Body of pancreas (tissue), 4 donors: ENCODE data around the gene HSD11B2.

ENCODE experiments used
- CTCF ChIP-seq, 7 experiments: fragments of 450-650 bp in 4 of 7; fragments of 200-600 bp in 3 of 7; sonication (generic) in 3 of 7; IDR thresholded peaks; one replicate each; pipeline ENCODE4 v1.5.1; 2016 to 2019; ENCODE audit warnings: antibody characterized with exemption in 7 of 7
- POLR2A ChIP-seq, 3 donors: fragments of 450-650 bp; IDR thresholded peaks; one replicate each; pipeline ENCODE4 v1.6.1; 2016; ENCODE audit warnings: antibody characterized with exemption in 3 of 3, mild to moderate bottlenecking in 2 of 3

- TF ChIP-seq CTCF (IDR thresholded peaks at IDR 0.05), result no peak
- TF ChIP-seq POLR2A (IDR thresholded peaks at IDR 0.05), result no peak
These were observed 47.6 kb upstream of the HSD11B2 start for GRCh38 chr16:67383284-67383683.
